Germinal center (tissue), 1 donor: ENCODE results near the gene SMARCD2.

Source experiments
- DNase-seq: peaks from one replicate; pipeline ENCODE4 v3.0.0; 2012; ENCODE audit warnings: mixed read lengths, low spot score

Gene SMARCD2

GRCh38 chr17:63850401-63850800, 7.9 kb upstream of the SMARCD2 start:
- no peak for DNase-seq

- peak; percentile 97 for DNase-seq
These were observed 6.6 kb upstream of the SMARCD2 start for GRCh38 chr17:63848834-63849689.

GRCh38 chr17:63847525-63848249, 5.2 kb upstream of the SMARCD2 start:
- DNase-seq, result no peak

- no peak for DNase-seq
These were observed 3.0 kb upstream of the SMARCD2 start for GRCh38 chr17:63845509-63845908.

GRCh38 chr17:63843910-63844677, 1.6 kb upstream of the SMARCD2 start:
- DNase-seq, result no peak

DNA sequence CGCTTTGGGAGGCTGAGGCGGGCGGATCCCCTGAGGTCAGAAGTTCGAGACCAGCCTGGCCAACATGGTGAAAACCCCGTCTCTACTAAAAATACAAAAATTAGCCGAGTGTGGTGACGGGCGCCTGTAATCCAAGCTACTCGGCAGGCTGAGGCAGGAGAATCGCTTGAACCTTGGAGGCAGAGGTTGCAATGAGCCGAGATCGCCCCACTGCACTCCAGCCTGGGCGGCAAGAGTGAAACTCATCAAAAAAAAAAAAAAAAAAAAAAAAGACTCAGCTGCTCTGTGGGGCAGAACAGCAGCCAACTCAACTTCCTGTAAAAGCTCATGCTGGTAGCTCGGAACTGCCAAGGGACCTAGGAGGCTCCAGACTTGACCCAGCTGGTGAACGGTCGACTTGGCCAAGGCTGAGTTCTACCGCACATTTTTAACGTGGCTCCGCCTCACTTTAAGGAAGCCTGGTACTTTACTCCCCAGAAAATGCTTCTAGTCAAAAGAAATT, 953 bp upstream of the SMARCD2 start:
- peak; percentile 78 for DNase-seq

DNA sequence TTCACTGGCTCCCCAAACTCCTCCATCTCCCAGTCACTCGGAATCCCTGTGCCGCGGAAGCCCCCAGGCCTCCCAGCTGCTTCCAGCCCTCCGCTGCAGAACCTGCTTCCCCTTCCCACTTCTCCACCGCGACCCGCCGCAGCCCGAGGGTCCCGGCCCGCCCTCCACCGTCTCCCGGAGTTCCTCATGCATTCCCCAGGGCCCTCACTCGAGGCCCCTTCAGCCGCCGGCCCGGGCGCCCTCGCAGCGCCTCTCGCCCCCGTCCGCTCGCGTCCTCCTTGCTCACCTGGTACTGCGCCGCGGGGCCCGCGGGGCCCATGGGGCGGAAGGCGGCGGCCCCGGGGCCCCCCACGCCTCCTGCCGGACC, 329 bp downstream of the SMARCD2 start:
- DNase-seq, result no peak

DNA sequence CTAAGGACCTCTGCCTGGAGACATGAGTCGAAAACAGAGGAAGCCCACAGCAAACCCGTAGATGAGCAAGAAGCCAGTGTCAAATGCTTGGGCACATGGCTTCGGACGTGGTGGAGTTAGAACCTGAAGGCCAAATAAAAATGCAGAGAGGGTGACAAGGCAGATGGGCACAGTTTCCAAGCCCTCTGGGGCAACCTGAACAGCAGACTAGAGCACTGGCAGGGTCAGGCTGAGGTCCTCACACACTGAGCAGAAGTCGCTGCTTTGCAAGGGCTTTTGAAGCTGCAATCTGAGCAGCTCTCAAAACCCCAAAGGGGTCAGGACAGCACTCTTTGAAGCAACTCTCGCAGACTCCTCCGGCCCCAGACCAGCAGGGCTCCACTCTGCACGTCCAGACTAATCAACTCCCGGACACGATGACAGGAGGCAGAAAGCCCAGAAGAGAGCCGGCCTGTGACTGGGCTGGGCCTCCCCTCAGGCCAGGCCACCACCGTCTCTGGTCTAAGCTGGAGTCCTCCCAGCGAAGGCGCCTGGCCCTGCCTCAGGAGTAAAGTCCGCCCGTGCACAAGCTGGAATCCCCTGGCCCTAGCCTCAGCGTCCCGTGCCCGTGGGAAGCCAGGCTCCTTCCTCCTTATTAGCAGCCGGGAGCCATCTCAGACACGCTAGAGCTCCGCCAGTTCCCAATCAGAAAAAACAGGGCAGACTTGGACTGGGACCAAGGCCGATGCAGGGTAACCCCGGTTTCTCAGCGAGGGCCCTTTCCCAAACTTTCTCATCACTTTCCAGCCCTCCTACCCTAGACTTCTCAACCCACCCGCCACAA, 924 bp downstream of the SMARCD2 start:
- no peak for DNase-seq

DNA sequence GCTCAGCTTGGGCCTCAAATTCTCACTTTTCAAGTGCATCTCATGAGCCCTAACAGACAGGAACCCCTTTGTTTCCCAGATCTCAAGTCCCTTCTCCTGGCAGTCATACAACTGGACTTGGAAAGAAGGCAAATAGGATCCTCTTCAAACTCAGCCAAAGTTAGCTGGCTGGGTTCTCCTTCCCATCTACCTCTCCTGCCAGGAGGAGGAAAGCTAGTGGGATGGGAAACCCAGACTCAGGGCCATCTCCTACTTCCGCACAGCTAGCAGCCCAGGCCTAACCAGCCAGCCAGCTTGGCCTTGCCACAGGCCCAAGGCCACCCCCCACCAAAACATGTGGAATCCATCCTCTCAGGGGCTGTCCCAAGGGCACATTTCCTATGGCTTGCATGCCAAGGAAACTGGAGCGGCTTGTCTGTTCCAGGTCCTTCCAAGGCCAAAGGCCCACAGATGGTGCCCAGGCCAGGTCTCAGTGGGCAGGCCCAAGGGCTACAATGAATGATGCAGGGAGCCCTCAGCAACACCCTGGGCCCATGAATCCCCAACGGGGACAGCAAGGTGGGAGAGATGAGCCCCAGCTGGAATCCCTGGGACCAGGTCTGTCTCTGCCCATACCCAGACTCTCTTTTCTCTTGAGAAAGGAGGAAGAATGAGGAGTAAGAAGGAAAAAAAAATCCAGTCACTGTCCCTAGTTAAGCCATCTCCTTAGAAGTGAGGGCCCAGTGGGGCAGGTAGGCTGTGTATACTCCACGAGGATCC, 1.7 kb downstream of the SMARCD2 start:
- no peak for DNase-seq

DNA sequence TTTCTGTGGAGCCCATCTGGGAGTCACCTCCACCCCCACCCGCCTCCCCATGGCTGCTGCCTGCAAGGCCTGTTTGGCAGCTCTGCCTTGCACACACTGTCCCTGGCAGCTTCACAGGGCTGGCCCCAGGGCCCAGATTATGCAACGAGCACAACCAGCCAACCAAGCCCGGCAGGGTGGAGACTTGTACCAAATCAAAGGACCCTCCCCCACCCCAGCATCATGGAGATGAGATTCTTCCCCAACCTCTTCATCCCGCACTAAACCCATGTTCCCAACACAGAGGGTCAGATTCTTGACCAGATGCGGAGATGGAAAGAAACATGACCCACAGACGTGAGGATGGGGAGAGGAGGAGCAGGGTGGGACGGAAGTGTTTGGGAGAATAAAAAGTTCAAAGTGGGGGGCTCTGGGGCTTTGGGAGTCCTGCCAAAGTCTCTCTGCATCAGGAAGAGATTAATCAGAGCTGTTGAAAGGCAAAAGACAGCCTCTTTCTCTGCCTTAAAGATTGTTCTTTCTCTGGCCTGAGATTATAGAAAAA, 3.8 kb downstream of the SMARCD2 start:
- no peak for DNase-seq

DNA sequence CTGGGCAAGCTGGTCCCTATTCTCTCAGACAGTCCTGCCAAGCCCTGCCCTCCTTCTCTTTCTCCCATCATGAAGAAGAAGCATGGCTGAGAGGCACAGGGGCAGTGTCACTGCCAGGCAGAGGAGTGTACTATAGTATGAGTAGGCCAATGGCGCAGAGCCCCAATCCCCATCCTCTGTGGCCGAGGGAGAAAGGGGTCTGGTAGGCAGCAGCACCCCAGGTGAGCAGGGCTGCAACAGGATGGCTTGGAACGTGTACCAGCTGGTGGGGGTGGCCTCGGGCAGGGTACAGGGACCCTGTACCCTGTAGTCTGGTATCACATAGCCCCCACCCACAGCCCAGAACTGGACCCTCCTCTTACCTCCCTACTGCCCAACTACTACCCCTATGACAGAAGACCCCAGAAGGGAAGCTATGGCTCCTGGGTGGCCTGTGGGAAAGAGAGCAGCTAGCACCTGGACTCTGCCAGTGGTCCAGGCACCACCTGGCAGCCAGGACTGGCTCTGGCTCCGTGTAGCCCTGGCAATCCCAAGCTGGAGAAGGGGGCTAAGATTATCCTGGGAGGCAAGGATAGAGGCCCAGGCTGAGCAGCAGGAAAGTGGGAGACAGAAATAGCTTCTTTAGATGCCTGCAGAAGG, 4.4 kb downstream of the SMARCD2 start:
- no peak for DNase-seq

GRCh38 chr17:63837480-63837879, 5.0 kb downstream of the SMARCD2 start:
- no peak for DNase-seq

GRCh38 chr17:63836811-63837210, 5.7 kb downstream of the SMARCD2 start:
- DNase-seq, result no peak

- DNase-seq, result no peak
These were observed 7.2 kb downstream of the SMARCD2 start for GRCh38 chr17:63835167-63835720.

DNA sequence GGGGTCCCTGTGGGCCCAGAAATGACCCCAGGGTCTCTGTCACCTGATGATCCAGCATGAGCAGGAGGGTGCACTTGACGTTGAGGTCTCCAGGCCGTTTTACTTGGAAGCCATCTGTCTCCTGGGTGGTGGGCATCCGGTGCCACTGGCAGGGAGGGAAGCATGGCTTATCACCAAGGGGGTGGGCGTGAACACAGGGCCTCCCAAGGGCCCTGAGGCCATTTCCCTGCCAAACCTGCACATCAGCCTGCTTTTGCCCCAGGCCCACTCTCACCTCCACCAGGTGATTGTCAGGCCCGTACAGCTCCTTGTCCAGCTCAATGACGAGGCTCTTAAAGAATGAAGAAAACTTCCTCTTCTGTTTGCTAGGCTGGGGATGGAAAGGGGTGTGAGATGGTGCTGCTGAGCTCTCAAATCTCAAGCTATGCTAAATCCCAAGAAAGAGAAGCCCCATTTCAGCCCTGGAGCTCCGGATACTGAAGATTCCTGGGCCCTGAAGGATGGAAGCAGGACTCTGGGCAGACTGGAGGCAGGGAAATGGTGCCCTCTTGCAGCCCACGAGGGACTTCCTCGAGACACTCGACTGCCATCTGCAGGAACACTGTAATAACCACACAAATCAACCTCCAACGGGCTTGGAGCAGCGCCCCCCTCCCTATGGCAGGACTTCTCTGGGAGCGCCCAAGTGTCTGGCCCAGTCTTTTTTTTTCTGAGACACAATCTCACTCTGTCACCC, 7.9 kb downstream of the SMARCD2 start:
- DNase-seq, result peak; percentile 79

GRCh38 chr17:63833741-63834373, 8.6 kb downstream of the SMARCD2 start:
- DNase-seq, result no peak

- DNase-seq, result no peak
These were observed 9.3 kb downstream of the SMARCD2 start for GRCh38 chr17:63833026-63833740.

DNA sequence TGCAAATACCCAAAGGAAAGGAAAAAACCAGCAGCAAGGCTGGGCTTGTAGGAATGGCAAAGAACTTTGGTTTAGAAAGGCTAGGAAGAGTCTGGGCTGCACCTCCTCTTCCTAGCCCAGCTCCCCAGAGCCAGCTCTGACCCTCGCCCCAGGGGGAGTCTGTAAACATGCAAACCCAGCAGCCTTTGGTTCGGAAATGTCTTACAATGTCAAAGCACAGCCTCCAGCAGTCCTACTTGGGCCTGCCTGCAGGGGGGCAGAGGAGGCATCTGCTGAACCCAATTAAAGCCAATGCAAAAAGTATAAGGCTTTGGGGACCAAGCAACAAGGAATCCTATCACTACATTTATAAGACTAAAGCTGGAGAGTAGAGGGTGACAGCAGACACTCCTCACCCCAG, 10.0 kb downstream of the SMARCD2 start:
- DNase-seq, result no peak
